GM23338 (cell line): ENCODE data around the gene WNT5B. TPM values are rescaled to one million over a fixed set of nuclear protein-coding genes. Genes with fewer than 3 reads are reported as not detected.
A peak's percentile ranks its signal among the peaks of the same experiment; 100 is the strongest.

Source experiments
- ATAC-seq: fragments of 200-7000 bp; cut with Tn5 transposase; 3 replicates; pipeline ENCODE4 v1.9.1; 2020
- DNase-seq: peaks from one replicate; pipeline ENCODE4 v3.0.0-alpha.2; 2015; ENCODE audit warnings: low spot score
- H2AFZ ChIP-seq: fragments of 200-600 bp; sonication (generic); 2 replicates; pipeline ENCODE4 v1.8.0; 2016; ENCODE audit warnings: antibody characterized with exemption, mild to moderate bottlenecking, moderate library complexity
- H3F3A ChIP-seq: fragments of 200-600 bp; sonication (generic); replicated peaks from 2 replicates; pipeline ENCODE4 v1.8.0; 2017; ENCODE audit warnings: antibody characterized with exemption, mixed run types, low read depth
- H3K27ac ChIP-seq: fragments of 200-600 bp; sonication (generic); 2 replicates; pipeline ENCODE4 v1.6.1; 2016; ENCODE audit warnings: low read depth
- H3K27me3 ChIP-seq: fragments of 200-600 bp; sonication (generic); 2 replicates; pipeline ENCODE4 v1.8.0; 2016; ENCODE audit warnings: mild to moderate bottlenecking, mixed run types, moderate library complexity; ENCODE audit not compliant: insufficient read depth
- H3K36me3 ChIP-seq: fragments of 200-600 bp; sonication (generic); 2 replicates; pipeline ENCODE4 v1.8.0; 2016; ENCODE audit warnings: mild to moderate bottlenecking; ENCODE audit not compliant: insufficient read depth
- H3K4me1 ChIP-seq: fragments of 200-600 bp; sonication (generic); 2 replicates; pipeline ENCODE4 v1.8.0; 2016; ENCODE audit warnings: mild to moderate bottlenecking, moderate library complexity; ENCODE audit not compliant: insufficient read depth
- H3K4me2 ChIP-seq: fragments of 200-600 bp; sonication (generic); 2 replicates; pipeline ENCODE4 v1.7.1; 2017; ENCODE audit warnings: mixed run types
- H3K4me3 ChIP-seq: fragments of 200-600 bp; sonication (generic); 2 replicates; pipeline ENCODE4 v1.6.1; 2016; ENCODE audit warnings: mixed run types
- H3K79me2 ChIP-seq: fragments of 200-600 bp; sonication (generic); replicated peaks from 2 replicates; pipeline ENCODE4 v1.8.0; 2017; ENCODE audit warnings: mild to moderate bottlenecking; ENCODE audit not compliant: insufficient read depth
- H3K9me2 ChIP-seq: fragments of 200-600 bp; sonication (generic); 2 replicates; pipeline ENCODE4 v1.8.0; 2017; ENCODE audit not compliant: insufficient read depth
- H4K20me1 ChIP-seq: fragments of 200-600 bp; sonication (generic); replicated peaks from 2 replicates; pipeline ENCODE4 v1.8.0; 2017; ENCODE audit warnings: mild to moderate bottlenecking; ENCODE audit not compliant: insufficient read depth
- H3K27ac Mint-ChIP-seq: 2 replicates; pipeline ENCODE4 v1.8.0; 2020; ENCODE audit warnings: inconsistent platforms, mild to moderate bottlenecking, moderate library complexity, mixed read lengths
- H3K27me3 Mint-ChIP-seq: 3 replicates; pipeline ENCODE4 v1.8.0; 2022; ENCODE audit warnings: low read depth, mild to moderate bottlenecking, moderate library complexity, mixed read lengths, inconsistent platforms; ENCODE audit not compliant: insufficient read depth, poor library complexity
- H3K36me3 Mint-ChIP-seq: 3 replicates; pipeline ENCODE4 v1.8.0; 2021; ENCODE audit warnings: low read depth, mild to moderate bottlenecking, inconsistent platforms, moderate library complexity, mixed read lengths
- H3K4me1 Mint-ChIP-seq: 3 replicates; pipeline ENCODE4 v1.8.0; 2020; ENCODE audit warnings: mild to moderate bottlenecking, inconsistent platforms, mixed read lengths
- H3K4me3 Mint-ChIP-seq: 3 replicates; pipeline ENCODE4 v1.8.0; 2021; ENCODE audit warnings: moderate library complexity, mild to moderate bottlenecking, inconsistent platforms, mixed read lengths
- H3K9me3 Mint-ChIP-seq: 3 replicates; pipeline ENCODE4 v1.8.0; 2020; ENCODE audit warnings: moderate library complexity, mild to moderate bottlenecking, inconsistent platforms, mixed read lengths
- CREB1 ChIP-seq: fragments of 250-450 bp; sonication (Bioruptor Pico); IDR thresholded peaks from 2 replicates; pipeline ENCODE4 v1.5.0; 2020; ENCODE audit warnings: low read depth, mild to moderate bottlenecking, moderate library complexity
- EZH2 ChIP-seq: fragments of 200-600 bp; sonication (generic); IDR thresholded peaks from one replicate; pipeline ENCODE4 v1.8.0; 2017; ENCODE audit warnings: antibody characterized with exemption, mild to moderate bottlenecking, low read depth; ENCODE audit not compliant: unreplicated experiment
- NANOG ChIP-seq: IDR thresholded peaks from 2 replicates; pipeline ENCODE4 v1.6.1; 2016; ENCODE audit warnings: antibody characterized with exemption, borderline replicate concordance
- POLR2AphosphoS5 ChIP-seq: IDR thresholded peaks from 2 replicates; pipeline ENCODE4 v1.6.1; 2016; ENCODE audit warnings: antibody characterized with exemption, low read depth
- ZNF114 ChIP-seq: fragments of 250-450 bp; sonication (Bioruptor Pico); IDR thresholded peaks from 2 replicates; pipeline ENCODE4 v1.5.0; 2020; ENCODE audit warnings: mild to moderate bottlenecking, moderate library complexity
- ZNF331 ChIP-seq: fragments of 250-450 bp; sonication (Bioruptor Pico); IDR thresholded peaks from 2 replicates; pipeline ENCODE4 v1.5.0; 2020; ENCODE audit warnings: low read depth, mild to moderate bottlenecking, moderate library complexity
- polyA plus RNA-seq: library from polyadenylated mRNA; unstranded; fragments of >200 nt; fragmentation: Nextera tagmentation; extraction: Ambion mirVana; gene quantifications from 2 replicates; pipeline ENCODE4 v1.2.1, GENCODE V29; 2016
- total RNA-seq: library from RNA; depleted of rRNA; stranded (reverse); fragments of >200 nt; shearing (Covaris generic); gene quantifications from 2 replicates; pipeline ENCODE4 v1.2.3, GENCODE V29; 2014
- TF ChIP-seq, protein P1 (sequence below): fragments of 250-450 bp; sonication (Bioruptor Pico); IDR thresholded peaks from 2 replicates; pipeline ENCODE4 v1.5.0; 2020; ENCODE audit warnings: mild to moderate bottlenecking, moderate library complexity

WNT5B gene
- total and polyA plus RNA-seq, 2 experiments from 2014 or later = 1.4 to 2.7 TPM

DNA sequence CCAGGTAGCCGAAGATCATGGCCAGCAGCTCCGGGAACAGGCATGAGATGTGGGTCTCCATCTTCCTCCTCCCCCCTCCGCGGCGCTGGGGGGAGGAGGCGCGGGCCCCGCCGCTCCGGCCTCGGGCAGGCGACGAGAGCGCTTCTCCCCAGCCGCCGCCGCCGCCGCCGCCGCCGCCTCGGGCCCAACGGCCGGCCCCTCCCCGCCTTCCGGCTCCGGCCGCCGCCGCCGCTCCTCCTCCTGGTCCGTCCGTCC is 35.1 kb upstream of the WNT5B start (continued):
- TF ChIP-seq, protein P1, sequence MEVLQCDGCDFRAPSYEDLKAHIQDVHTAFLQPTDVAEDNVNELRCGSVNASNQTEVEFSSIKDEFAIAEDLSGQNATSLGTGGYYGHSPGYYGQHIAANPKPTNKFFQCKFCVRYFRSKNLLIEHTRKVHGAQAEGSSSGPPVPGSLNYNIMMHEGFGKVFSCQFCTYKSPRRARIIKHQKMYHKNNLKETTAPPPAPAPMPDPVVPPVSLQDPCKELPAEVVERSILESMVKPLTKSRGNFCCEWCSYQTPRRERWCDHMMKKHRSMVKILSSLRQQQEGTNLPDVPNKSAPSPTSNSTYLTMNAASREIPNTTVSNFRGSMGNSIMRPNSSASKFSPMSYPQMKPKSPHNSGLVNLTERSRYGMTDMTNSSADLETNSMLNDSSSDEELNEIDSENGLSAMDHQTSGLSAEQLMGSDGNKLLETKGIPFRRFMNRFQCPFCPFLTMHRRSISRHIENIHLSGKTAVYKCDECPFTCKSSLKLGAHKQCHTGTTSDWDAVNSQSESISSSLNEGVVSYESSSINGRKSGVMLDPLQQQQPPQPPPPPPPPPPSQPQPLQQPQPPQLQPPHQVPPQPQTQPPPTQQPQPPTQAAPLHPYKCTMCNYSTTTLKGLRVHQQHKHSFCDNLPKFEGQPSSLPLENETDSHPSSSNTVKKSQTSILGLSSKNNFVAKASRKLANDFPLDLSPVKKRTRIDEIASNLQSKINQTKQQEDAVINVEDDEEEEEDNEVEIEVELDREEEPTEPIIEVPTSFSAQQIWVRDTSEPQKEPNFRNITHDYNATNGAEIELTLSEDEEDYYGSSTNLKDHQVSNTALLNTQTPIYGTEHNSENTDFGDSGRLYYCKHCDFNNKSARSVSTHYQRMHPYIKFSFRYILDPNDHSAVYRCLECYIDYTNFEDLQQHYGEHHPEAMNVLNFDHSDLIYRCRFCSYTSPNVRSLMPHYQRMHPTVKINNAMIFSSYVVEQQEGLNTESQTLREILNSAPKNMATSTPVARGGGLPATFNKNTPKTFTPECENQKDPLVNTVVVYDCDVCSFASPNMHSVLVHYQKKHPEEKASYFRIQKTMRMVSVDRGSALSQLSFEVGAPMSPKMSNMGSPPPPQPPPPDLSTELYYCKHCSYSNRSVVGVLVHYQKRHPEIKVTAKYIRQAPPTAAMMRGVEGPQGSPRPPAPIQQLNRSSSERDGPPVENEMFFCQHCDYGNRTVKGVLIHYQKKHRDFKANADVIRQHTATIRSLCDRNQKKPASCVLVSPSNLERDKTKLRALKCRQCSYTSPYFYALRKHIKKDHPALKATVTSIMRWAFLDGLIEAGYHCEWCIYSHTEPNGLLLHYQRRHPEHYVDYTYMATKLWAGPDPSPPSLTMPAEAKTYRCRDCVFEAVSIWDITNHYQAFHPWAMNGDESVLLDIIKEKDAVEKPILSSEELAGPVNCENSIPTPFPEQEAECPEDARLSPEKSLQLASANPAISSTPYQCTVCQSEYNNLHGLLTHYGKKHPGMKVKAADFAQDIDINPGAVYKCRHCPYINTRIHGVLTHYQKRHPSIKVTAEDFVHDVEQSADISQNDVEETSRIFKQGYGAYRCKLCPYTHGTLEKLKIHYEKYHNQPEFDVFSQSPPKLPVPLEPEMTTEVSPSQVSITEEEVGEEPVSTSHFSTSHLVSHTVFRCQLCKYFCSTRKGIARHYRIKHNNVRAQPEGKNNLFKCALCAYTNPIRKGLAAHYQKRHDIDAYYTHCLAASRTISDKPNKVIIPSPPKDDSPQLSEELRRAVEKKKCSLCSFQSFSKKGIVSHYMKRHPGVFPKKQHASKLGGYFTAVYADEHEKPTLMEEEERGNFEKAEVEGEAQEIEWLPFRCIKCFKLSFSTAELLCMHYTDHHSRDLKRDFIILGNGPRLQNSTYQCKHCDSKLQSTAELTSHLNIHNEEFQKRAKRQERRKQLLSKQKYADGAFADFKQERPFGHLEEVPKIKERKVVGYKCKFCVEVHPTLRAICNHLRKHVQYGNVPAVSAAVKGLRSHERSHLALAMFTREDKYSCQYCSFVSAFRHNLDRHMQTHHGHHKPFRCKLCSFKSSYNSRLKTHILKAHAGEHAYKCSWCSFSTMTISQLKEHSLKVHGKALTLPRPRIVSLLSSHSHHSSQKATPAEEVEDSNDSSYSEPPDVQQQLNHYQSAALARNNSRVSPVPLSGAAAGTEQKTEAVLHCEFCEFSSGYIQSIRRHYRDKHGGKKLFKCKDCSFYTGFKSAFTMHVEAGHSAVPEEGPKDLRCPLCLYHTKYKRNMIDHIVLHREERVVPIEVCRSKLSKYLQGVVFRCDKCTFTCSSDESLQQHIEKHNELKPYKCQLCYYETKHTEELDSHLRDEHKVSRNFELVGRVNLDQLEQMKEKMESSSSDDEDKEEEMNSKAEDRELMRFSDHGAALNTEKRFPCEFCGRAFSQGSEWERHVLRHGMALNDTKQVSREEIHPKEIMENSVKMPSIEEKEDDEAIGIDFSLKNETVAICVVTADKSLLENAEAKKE = no peak
- no peak for TF ChIP-seq NANOG
- TF ChIP-seq ZNF114 (CRISPR knock-in tag) = no peak
- no peak for TF ChIP-seq ZNF331 (CRISPR knock-in tag)

DNA sequence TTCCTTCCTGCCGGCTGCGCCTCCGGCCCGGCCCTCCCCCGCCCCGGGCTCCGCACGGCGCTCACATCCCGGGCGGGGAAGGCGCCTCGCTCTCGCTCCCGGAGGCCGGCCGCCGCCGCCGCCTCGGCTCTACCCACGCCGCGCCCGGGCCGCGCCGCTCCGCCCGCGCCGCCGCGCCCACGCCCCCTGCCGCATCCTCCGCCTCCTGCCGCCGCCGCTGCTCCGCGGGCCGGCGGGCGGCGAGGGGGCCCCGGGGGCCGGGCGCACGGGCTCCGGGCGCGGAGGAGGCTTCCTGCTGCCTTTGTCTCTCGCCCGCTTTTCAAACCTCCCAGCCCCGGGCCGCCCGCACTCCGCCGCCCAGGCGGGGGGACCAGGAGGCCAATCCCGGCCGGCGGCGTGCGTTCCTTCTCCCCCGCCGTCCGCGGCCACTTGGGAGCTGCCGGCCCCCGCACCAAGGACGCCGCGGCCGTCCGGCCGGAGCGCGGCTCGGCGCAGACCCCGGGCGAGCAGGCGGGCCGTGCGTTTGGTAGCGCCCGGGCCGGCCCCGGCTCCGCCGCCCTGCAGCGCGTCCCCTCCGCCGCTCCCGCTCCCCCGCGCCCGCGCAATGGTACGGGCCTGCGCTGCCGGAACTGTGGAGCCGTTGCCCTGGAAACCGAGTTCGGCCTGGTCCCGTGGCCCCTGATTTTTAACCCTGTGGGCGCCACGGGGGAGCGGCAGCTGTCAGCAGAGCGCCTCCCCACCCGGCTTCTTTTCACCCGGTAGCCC is 34.6 kb upstream of the WNT5B start, which contains the start of gene FBXL14:
FBXL14 (minus strand) TSS at position 321 of the 765 bp plus-strand sequence. CDS start 515 bp downstream, outside the sequence.
- H3K27me3 Mint-ChIP-seq = peaks cover 72% of the 10 kb centered on the region
- peaks cover 11% of the 10 kb centered on the region for H4K20me1 ChIP-seq
- H3K27ac Mint-ChIP-seq = no peak within 1 kb of the TSS; the same call in 1 of the 2 replicates
- no peaks in the 10 kb centered on the region; the same call in 2 of the 3 replicates for H3K9me3 Mint-ChIP-seq
- H3K27ac ChIP-seq = no peak within 1 kb of the TSS
- H3K36me3 Mint-ChIP-seq = peaks cover 4% of the 10 kb centered on the region; the same call in 1 of the 3 replicates
- H3K4me1 Mint-ChIP-seq = peaks cover 42% of the 10 kb centered on the region
- H3K4me2 ChIP-seq = peak within 1 kb of the TSS; percentile 97
- H3K4me3 ChIP-seq = peak within 1 kb of the TSS; percentile 75
- no peak for TF ChIP-seq EZH2
- TF ChIP-seq CREB1 (CRISPR knock-in tag) = no peak
- no peak for TF ChIP-seq ZNF331 (CRISPR knock-in tag)
- peak; percentile 11; the same call in 1 of the 2 replicates for TF ChIP-seq POLR2AphosphoS5
- peaks cover 31% of the 10 kb centered on the region for H3F3A ChIP-seq
- DNase-seq (peak; percentile 96), ATAC-seq (peak; percentile 43)
- peaks cover 28% of the 10 kb centered on the region for H3K4me1 ChIP-seq
- H3K4me3 Mint-ChIP-seq = peak within 1 kb of the TSS; percentile 84
- H3K27me3 ChIP-seq = peaks cover 74% of the 10 kb centered on the region
- peak within 1 kb of the TSS; percentile 99 for H2AFZ ChIP-seq
- H3K79me2 ChIP-seq = peaks cover 16% of the 10 kb centered on the region; the same call in 1 of the 2 replicates
- H3K9me2 ChIP-seq = no peaks in the 10 kb centered on the region
- H3K36me3 ChIP-seq = no peaks in the 10 kb centered on the region
